MCF 10A (cell line): Measurements from ENCODE around the gene FIBIN. TPM values are rescaled to one million over a fixed set of nuclear protein-coding genes. Genes with fewer than 3 reads are reported as not detected.

Experiments used
- BruUV-seq: library from RNA; stranded (reverse); fragments of 400-500 nt; replicated peaks from 2 replicates; lab custom pipeline; 2021; lab: Mats Ljungman, UMichigan
- CTCF ChIA-PET: fragments of 300-600 bp; sonication (Branson Sonifier 250); formaldehyde crosslinking; extraction: SDS; loops from one replicate; lab custom pipeline; 2021; ENCODE audit warnings: antibody characterized with exemption, inconsistent platforms; lab: Yijun Ruan, JAX
- POLR2A ChIA-PET: fragments of 300-600, 350-650 bp; sonication (Branson Sonifier 250); formaldehyde crosslinking; extraction: SDS; loops from one replicate; lab custom pipeline; 2020; ENCODE audit warnings: antibody characterized with exemption, inconsistent platforms; lab: Yijun Ruan, JAX
- DNase-seq: peaks from one replicate; pipeline ENCODE4 v3.0.0-alpha.2; 2018; ENCODE audit not compliant: unreplicated experiment
- H3K27ac Mint-ChIP-seq: one replicate; pipeline ENCODE4 v1.8.0; 2022; ENCODE audit warnings: mild to moderate bottlenecking, low read depth, mixed read lengths; ENCODE audit not compliant: unreplicated experiment
- H3K27me3 Mint-ChIP-seq: one replicate; pipeline ENCODE4 v1.8.0; 2022; ENCODE audit warnings: mixed read lengths; ENCODE audit not compliant: insufficient read depth, unreplicated experiment
- H3K36me3 Mint-ChIP-seq: one replicate; pipeline ENCODE4 v1.8.0; 2022; ENCODE audit warnings: mild to moderate bottlenecking, moderate library complexity, mixed read lengths; ENCODE audit not compliant: insufficient read depth, unreplicated experiment
- H3K4me1 Mint-ChIP-seq: one replicate; pipeline ENCODE4 v1.8.0; 2022; ENCODE audit warnings: mixed read lengths; ENCODE audit not compliant: insufficient read depth, unreplicated experiment
- H3K4me3 Mint-ChIP-seq: one replicate; pipeline ENCODE4 v1.8.0; 2022; ENCODE audit warnings: mild to moderate bottlenecking, moderate library complexity, mixed read lengths; ENCODE audit not compliant: unreplicated experiment
- H3K9me3 Mint-ChIP-seq: one replicate; pipeline ENCODE4 v1.8.0; 2022; ENCODE audit warnings: mixed read lengths; ENCODE audit not compliant: unreplicated experiment
- intact Hi-C: fragments of 100-400 bp; cut with micrococcal nuclease; formaldehyde crosslinking; loops from 2 replicates; pipeline ENCODE4 v1.14.1; 2022
- total RNA-seq: library from RNA; stranded (reverse); gene quantifications from 2 replicates; pipeline ENCODE4 v1.2.3, GENCODE V29; 2022
- TF ChIP-seq, protein P1 (sequence below): fragments of 200-600 bp; IDR thresholded peaks from one replicate; pipeline ENCODE4 v1.8.0; 2022; ENCODE audit warnings: antibody characterized with exemption, mild to moderate bottlenecking; ENCODE audit not compliant: unreplicated experiment

The FIBIN gene
- total RNA-seq, 1 experiment from 2014 or later = 5.0 TPM

DNA sequence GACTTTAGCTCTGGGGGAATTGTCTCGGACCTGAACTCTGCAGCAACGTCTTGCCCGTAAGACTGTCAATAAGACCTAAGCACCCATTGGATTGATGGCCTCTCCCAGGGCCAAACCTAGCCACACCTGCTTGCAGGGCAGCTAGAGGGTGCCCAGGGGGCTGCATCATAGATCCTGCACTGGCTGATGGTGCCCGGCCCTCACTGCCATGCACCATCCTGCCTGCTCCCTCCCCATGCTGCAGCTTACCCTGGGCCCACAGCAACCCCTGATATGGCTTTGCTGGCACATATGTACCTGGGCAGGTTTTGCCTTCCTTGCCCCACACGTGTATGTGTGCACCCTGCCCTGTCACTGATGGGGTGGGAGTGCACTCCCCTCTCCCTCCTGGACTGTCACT is 37.8 kb downstream of the FIBIN start:
- ChIA-PET CTCF (interaction anchor here (1.5 kb wide), 1 partner anchor 93 kb away, joined by 3 read pairs; no protein-coding TSS in a partner anchor), POLR2A (interaction anchor here (1.3 kb wide), 1 partner anchor 8 kb away, joined by 6 read pairs; no protein-coding TSS in a partner anchor)
- H3K27ac Mint-ChIP-seq = no peak overlapping the region
- no peak for DNase-seq
- H3K4me1 Mint-ChIP-seq = no peaks in the 10 kb centered on the region
- intact Hi-C loops = no loop called here
- H3K36me3 Mint-ChIP-seq = no peaks in the 10 kb centered on the region
- no peaks in the 10 kb centered on the region for H3K27me3 Mint-ChIP-seq
- TF ChIP-seq, protein P1, sequence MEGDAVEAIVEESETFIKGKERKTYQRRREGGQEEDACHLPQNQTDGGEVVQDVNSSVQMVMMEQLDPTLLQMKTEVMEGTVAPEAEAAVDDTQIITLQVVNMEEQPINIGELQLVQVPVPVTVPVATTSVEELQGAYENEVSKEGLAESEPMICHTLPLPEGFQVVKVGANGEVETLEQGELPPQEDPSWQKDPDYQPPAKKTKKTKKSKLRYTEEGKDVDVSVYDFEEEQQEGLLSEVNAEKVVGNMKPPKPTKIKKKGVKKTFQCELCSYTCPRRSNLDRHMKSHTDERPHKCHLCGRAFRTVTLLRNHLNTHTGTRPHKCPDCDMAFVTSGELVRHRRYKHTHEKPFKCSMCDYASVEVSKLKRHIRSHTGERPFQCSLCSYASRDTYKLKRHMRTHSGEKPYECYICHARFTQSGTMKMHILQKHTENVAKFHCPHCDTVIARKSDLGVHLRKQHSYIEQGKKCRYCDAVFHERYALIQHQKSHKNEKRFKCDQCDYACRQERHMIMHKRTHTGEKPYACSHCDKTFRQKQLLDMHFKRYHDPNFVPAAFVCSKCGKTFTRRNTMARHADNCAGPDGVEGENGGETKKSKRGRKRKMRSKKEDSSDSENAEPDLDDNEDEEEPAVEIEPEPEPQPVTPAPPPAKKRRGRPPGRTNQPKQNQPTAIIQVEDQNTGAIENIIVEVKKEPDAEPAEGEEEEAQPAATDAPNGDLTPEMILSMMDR = no peak
- no peak overlapping the region for H3K4me3 Mint-ChIP-seq
- BruUV-seq = no TSS peak
- peaks cover 27% of the 10 kb centered on the region for H3K9me3 Mint-ChIP-seq

DNA sequence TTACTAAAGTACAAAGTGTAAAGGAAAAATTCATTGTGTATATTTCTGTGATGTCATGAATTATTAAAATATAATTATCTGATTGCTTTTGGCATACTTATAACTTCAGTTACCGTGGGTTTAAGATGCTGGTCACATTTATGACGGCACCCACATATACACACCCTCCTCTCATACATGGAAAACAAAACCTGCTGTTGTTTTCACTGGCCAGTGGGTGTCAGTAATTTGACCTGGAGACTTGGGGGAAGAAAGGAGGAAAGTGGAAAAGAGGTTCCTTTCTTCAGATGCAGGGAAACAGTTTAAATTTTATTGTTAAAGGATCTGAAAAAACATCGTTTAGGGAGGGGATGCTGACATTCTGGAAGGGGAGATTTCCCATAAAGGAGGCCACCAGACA is 46.0 kb downstream of the FIBIN start:
- TF ChIP-seq, protein P1 = peak; percentile 30
- Mint-ChIP-seq H3K4me1 (peaks cover 25% of the 10 kb centered on the region), H3K9me3 (peaks cover 27% of the 10 kb centered on the region), H3K4me3 (peak overlapping the region; percentile 59), H3K27ac (peak overlapping the region; percentile 91), H3K36me3 (no peaks in the 10 kb centered on the region), H3K27me3 (no peaks in the 10 kb centered on the region)
- POLR2A ChIA-PET = interaction anchor here (0.7 to 3.4 kb wide), 8 partner anchors 9 to 174 kb away, joined by 3 to 49 read pairs (median 5); no protein-coding TSS in a partner anchor
- CTCF ChIA-PET = interaction anchor here (0.6 to 1.8 kb wide), 8 partner anchors 15 to 134 kb away, joined by 3 to 10 read pairs (median 4); no protein-coding TSS in a partner anchor
- intact Hi-C loops = loop anchor here (1.0 to 2.0 kb wide), 2 partner anchors 85 to 286 kb away; no protein-coding TSS in a partner anchor
- no peak for DNase-seq
- BruUV-seq = no TSS peak

DNA sequence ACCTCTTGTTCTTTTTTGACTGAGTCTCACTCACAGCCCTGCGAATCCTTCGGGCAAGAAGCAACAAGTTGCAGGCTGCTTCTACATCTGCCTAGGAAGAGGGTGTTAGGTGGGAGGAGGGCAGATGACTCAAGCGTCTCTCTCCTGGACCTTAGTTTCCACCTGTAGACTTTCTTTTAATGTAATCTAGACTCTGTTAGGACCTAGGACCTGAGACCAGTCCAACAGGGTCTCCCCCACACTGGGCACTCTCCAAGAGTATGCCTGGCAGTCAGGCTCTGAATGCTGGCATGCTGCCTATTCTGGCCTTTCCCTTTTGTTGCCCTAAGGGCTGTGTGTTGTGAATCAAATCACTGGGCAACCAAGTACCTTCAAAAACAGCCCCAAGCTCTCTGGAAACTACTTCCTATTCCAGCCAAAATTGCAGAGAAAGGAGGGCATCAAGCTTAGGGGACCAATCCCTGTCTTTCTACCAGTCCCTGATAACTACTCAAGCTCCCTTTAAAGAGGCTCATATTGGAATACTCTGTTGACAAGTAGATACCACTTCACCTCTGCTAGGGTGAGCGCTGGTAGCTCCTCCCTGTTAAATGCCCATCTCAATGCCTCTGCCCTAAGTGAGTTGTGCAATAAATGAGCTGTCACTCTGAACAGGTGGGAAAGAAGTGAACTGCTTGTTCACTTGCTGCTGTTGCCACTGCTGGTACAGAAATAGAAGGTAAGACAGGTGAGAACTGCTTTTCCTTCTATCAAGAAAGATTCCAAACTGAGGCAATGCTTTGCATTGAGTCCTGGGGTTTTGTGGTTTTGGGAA is 46.6 kb downstream of the FIBIN start, which contains the start of gene BBOX1:
TSS of gene BBOX1 (plus strand) at position 514 of the 814 bp plus-strand sequence. CDS start 14,616 bp downstream, outside the sequence.
- ChIA-PET CTCF (interaction anchor here (0.5 to 2.7 kb wide), 24 partner anchors 10 to 756 kb away, joined by 3 to 27 read pairs (median 4); partner anchors contain the start of gene FIBIN), POLR2A (interaction anchor here (0.7 to 3.4 kb wide), 20 partner anchors 10 to 280 kb away, joined by 3 to 49 read pairs (median 5); partner anchors contain the start of gene FIBIN)
- H3K27ac Mint-ChIP-seq = peak within 1 kb of the TSS; percentile 91
- H3K9me3 Mint-ChIP-seq = peaks cover 20% of the 10 kb centered on the region
- peak within 1 kb of the TSS; percentile 59 for H3K4me3 Mint-ChIP-seq
- H3K4me1 Mint-ChIP-seq = peaks cover 25% of the 10 kb centered on the region
- no peaks in the 10 kb centered on the region for H3K36me3 Mint-ChIP-seq
- TF ChIP-seq, protein P1 = no peak
- intact Hi-C loops = loop anchor here (1.0 to 2.0 kb wide), 2 partner anchors 84 to 286 kb away; no protein-coding TSS in a partner anchor
- no peaks in the 10 kb centered on the region for H3K27me3 Mint-ChIP-seq
- DNase-seq = peak; percentile 92
- BruUV-seq = no TSS peak
